HG03520 (cell line): ENCODE measurements around the gene FAM53A.

Experiments used
- ATAC-seq: cut with Tn5 transposase; IDR thresholded peaks from one replicate; pipeline ENCODE4 v1.9.1; 2021; ENCODE audit warnings: mild to moderate bottlenecking, moderate library complexity; ENCODE audit not compliant: unreplicated experiment

The FAM53A gene

DNA sequence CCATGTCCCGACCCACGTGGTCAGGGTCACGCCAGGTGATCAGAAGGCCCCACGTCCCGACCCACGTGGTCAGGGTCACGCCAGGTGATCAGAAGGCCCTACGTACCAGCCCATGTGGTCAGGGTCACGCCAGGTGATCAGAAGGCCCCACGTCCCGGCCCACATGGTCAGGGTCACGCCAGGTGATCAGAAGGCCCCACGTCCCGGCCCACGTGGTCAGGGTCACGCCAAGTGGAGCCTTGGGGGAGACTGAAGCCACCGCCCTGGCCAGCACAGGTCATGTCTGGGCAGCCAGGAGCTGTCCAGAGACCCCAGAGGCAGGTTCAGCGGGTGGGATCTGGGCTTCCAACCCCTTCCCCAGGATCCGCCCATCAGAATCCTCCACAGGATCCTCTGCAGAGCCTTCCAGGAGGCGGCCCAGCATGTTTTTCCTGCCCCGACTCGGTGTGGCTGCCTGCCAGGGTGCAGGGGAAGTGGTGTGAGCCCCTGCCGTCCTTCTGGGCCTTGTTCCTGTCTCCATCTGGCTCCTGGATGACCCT, 58.4 kb downstream of the FAM53A start:
- no peak for ATAC-seq

DNA sequence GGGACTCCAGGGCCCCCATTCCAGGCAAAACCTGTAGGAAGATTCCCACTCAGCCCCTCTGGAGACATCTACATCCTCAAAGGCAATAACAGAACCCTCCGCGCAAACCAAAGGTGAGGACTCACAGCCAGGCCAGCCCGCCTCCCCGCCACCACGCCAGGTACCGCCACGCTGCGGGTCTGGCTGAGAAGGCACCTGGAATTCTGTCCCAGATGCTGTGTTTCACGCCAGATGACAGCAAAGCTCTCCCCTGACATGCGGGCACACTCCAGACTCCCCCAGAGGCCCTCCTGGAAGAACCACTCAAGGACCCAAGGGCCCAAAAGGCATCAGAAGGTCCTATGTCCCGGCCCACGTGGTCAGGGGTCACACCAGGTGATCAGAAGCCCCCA, 59.6 kb downstream of the FAM53A start:
- no peak for ATAC-seq

DNA sequence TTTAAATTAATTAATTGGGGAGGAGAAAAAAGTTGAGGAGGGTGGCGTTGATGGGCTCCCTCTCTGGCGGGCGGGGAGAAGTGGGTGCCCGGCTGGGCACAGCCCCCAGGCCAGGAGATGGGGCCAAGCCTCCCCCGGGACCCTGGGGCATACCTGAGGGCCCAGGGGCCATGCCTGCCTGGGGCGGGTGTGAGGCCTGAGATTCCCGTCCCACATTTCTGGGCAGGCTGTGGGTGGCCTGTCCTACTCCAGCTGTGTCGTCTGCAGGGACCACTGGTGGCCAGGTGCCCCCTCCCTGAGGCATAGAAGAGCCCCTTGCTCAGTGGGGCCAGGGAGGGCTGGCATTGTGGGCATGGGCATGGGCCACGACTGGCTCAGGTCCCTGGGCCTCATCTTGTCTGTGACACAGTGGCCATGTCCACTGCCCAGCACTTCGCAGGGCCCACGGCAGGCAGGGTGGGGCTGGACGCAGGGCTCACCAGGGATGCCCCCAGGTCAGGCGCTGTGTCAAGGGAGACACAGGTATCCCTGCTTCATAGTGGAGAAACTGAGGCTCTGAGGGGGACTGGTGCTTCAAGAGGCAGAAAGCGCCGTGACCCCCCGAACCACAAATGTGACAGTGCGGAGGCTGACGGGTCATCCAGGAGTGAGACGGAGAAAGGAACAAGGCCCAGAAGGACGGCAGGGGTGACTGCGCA, 60.1 kb downstream of the FAM53A start:
- no peak for ATAC-seq

DNA sequence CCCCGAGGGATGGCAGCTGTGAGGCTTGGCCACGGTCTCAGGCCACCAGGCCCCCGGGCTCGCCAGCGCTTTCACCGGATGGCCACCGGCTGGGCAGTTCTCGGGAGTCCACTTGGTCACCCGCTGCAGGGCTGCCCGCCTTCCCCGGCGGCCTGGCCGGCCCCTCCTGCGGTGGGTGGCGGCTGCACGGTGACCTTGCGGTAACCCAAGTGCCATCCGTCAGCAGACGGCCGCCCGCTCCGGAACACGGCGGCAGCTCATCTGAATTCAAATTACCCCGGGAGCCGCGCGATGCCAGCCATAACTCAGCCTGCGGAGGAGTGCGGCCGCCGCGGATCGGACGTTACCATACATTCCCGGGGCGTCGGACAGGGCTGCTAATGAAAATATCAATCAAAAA, 60.7 kb downstream of the FAM53A start:
- no peak for ATAC-seq

DNA sequence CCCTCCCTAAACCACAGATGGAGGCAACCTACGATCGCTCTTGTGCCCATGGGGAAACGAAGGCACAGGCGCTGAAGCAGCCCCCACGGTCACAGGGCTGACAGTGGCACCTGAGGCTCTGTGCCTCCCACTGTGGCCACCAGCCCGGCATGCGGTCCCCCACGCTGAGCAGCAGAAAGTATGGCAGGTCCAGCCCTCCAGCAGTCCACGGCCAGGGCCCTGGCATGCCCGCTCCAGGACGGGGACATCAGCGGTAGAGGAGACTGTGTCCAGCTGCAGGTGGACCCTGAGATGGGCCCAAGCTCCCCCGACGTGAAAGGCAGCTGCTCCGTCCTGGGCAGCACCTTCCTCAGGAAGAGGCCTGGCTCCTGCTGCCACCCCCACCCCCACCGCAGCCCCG, 61.2 kb downstream of the FAM53A start:
- no peak for ATAC-seq

DNA sequence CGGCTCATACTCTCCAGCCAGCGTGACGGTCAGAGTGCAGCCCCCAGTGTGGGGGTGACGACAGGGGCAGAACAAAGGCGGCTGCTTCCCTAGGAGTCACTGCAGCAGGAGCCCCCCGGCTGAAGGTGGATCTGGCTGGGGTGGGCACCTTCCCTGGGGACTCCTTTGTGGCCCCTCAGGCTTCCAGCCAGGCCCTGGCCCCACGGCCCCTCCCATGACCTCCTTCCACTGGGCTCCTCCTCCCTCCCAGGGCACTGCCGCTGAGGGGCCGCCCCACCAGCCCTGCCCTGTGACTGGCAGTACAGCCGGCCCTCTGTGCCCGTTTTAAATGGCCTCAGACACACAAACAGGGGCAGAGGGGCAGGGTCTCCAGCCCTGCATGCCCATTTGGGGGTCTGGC, 61.9 kb downstream of the FAM53A start:
- no peak for ATAC-seq

DNA sequence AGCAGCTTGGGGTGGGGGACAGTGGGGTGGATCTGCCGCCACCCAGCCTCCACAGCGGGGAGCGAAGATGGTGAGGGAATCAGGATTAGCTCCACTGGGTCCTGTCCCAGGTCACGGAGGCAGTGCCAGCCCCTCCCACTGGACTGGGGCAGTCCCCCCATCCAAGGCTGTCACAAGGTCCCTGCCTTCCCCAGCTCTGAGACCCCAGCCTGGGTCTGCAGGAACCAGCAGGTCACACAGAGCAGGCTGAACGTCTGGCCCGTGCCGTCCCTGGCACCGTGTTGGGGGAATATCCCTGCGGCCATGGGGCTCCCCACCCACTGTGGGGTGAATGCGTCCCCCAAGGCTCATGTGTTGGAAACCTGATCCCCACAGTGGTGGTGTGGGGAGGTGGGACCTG, 62.6 kb downstream of the FAM53A start:
- ATAC-seq, result no peak

DNA sequence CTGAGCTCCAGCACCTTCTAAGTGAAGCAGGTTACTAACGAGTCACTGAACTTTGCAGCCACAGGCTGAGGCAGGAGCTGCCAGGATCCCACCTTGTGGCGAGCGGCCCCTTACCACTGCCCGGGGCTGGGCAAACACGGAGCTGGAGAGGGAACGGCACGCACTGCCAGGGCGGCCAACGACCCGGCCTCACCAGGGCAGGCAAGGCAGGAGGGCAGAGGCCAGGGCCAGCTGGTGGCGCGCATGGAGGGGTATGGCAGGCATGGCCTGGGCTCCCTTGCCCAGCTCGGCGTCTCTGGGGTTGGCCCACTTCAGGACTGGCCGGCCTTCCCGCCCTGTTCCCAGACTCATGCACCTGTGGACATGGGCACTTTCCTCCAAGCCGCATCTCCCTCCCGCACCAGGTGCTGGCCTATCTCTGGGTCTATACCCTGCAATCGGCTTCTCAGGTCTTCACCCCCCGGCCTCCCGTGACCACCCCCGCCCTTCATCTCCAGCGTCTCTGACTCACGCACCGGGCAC, 64.9 kb downstream of the FAM53A start:
- ATAC-seq, result no peak

DNA sequence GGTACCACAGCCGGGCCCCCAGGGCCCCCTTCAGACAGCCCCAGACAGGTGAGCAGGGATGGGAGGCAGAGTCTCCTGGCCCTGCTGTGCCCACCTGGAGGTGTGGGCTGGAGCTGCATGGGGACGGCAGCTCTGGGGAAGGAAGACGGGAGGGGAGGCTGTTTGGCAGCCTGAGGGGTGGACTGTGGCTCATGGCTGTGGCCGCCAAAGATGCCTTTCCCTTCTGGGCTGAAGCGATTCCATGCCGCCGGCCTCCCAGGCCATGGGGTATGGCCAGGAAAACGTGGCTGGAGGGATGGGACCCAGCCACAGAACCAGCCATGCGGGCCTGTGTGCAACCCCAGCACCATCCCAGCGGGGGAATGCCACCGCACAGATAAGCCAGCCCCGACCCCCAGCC, 65.7 kb downstream of the FAM53A start:
- ATAC-seq, result no peak

DNA sequence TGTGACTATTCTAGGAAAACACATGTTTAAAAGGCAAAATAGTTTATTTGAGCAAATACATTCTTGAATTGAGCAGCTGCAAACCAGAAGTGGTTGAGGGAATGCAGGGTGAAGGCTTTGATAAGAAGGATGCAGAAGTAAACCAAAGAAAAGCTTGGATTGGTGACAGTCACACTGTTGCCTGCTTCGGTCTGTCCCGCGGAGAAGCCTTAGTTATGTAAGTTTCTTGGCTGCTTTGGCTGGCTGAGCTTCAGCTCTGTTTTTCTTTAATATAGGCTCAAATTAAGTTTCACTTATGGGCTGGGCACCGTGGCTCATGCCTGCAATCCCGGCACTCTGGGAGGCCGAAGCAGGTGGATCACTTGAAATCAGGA, 67.6 kb downstream of the FAM53A start:
- ATAC-seq, result no peak

DNA sequence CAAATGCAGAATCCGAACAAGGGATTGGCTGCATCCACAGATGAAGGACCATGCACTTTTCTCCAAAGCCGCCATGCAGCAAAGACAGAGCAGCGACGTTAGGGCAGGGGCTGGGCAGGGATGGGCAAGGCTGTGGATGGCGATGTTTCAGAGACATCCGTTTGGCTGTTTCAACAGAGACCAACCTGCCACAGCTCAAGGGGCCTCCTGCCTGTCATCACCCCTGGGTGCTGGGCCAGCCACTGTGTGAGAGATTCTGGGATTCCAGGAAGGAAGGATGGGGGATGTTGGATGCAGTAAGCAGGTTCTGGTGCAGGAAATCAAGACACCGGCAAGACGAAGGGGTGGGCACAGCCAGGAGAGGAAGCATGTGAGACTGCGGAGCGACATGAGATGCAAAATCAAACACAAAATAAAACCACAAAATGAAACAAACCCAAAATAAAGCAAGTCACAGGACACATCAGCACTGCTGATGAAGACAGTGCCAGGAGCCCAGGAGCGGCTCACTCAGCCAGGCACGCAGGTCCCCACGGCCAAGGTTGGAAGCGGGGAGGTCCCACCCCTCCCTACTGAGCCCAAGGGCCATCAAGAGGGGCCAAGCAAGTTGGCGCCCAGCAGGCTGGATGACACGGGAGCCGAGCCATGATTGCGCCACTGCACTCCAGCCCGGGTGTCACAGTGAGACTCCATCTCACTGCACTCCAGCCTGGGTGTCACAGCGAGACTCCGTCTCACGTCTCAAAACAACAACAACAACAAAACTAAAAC, 68.1 kb downstream of the FAM53A start:
- no peak for ATAC-seq

DNA sequence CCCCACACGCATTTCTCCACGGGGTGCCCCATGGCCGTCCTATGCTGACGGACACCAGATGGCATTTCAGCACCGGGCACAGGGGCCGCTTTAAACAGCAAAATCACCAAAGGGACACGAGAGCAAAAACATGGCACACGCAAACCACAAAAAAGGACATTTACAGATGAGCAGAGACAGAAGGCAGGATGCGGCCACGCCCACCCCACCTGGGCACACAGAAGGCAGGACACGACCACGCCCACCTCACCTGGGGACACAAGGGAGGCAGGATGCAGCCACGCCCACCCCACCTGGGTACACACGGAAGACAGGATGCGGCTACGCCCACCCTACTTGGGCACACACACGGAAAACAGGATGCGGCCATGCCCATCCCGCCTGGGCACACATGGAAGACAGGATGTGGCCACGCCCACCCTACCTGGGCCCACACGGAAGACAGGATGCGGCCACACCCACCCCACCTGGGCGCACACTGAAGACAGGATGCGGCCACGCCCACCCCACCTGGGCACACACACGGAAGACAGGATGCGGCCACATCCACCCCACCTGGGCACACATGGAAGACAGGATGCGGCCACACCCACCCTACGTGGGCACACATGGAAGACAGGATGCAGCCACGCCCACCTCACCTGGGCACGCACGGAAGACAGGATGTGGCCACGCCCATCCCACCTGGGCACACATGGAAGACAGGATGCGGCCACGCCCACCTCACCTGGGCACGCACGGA, 69.1 kb downstream of the FAM53A start:
- no peak for ATAC-seq

DNA sequence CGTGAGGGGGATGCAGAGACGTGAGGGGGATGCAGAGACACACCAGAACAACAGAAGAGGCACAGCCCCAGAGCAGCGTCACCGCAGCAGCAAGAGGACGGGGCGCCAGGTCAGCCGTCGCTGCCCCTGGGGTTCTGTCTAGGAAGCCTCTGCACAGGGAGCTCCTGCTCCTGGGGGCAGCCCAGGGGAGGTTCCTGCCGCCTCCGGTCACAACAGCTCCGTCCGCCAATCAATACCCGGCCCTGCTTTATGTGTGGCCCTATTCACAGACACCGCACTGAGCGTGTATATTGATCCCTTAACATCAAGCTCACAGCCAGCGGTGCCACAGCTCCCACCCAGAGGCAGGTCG, 69.6 kb downstream of the FAM53A start:
- ATAC-seq, result no peak

DNA sequence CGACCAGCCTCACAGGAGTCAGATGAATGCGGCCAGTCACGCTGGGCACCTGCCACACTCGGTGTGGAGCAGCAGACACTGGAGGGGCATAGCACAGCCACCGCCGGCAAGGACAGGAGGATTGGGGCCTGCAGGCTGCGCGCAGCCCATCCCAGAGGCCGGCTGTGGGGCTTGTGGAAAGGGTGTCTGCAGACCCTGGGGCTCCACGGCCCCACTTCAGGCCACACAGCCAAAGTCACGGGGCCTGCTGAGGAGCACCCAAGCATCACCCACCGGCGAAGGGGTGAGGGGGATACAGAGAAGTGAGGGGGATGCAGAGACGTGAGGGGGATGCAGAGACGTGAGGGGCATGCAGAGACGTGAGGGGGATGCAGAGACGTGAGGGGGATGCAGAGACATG, 70.1 kb downstream of the FAM53A start:
- ATAC-seq, result no peak

DNA sequence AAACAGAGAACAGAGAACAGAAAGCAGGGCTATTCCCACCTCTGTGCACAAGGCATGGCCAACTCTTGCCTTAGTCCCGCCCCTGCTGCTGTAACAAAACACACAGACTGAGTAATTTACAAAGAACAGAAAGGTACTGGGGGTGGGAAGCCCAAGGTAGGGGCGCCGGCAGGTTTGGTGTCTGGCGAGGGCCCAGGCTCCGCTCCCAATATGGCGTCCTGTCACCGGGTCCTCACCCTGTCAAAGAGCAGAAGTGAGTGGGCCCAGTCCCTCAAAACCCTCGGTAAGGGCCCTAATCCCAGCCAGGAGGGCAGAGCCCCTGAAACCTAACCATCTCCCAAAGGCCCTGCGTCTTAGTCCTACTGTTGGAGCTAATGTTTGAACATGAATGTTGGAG, 71.0 kb downstream of the FAM53A start:
- ATAC-seq, result no peak

DNA sequence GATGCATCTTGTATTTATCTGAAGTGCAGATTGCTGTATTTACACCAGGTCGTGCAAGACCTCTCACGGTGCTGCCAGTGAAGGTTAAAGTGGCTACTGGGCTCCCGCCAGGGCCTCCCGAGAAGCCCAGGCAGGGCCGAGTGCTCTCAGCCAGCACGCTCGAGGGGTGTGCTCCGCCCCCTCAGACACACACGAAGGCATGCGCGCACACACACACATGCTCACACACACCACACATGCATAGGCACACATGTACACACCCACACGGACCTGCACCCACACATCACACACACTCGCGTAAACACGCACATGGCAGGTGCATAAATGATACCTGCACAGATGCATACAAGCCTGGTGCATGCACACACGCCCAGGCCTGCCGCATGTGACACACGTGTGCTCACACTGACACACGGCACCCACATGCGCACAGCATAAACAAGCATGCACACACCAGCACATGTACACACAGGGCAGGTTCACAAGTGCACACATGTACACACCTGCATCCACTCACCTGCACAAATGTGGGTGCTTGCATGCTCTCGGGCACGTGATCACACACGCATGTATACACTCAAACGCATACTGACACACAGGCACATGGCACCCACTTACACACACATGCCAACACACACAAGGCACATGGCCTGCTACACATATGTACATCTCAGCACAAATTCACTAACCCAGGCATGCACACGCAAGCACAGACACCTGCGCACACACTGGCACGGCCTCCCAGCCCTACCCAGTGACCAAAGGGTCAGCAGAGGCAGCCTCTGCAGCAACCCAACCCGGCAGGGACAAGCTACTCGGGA, 71.6 kb downstream of the FAM53A start:
- ATAC-seq, result no peak

DNA sequence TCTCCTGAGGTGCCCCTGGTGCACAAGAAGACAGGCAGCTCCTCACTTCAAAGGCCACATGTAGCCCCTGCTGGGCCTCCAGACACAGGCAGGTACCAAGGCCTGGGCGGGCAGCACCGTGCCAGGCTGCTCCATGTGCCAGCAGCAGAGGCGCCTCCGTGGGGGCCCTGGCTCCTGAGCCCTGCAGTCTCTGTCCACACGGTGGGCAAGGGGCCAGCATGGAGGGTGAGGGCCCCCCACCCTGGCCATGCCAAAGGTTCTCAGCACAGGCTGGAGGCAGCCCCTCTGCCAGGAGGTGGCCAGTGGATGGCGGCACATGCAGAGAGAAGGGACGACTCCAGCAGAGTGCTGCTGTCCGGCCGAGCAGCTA, 72.6 kb downstream of the FAM53A start:
- no peak for ATAC-seq

DNA sequence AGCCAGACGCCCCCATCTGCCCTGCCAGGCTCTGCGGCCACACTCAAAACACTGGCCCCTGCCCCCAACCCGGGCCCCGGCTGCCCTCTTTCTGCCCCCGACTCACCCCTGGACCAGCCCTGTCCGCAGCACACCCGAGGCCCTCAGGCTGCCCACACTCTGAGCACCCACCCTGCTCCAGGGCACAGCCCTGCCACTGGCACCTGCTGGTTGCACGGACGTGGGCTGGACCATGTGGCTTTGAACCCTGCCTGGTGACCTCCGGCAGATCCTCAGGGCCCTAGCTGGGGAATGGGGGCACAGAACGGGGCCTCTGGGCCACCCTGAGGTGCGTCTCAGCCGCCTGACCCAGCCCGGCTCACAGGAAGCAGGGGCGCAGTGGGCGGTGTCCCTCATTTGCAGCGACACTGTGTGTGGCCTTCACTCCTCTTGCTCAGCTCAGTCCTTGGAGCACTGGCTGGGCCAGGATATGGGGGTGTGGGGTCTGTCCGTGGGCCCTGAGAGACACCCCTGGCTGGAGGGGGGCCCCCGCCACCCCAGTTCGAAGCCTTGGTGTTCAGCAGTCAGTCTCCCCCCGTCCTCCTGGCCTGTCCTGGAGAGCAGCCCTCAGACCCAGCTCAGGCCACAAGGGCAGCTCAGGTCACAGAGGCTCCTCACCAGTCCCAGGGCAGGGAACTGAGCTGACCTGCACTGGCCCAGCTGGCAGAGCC, 73.2 kb downstream of the FAM53A start:
- no peak for ATAC-seq

DNA sequence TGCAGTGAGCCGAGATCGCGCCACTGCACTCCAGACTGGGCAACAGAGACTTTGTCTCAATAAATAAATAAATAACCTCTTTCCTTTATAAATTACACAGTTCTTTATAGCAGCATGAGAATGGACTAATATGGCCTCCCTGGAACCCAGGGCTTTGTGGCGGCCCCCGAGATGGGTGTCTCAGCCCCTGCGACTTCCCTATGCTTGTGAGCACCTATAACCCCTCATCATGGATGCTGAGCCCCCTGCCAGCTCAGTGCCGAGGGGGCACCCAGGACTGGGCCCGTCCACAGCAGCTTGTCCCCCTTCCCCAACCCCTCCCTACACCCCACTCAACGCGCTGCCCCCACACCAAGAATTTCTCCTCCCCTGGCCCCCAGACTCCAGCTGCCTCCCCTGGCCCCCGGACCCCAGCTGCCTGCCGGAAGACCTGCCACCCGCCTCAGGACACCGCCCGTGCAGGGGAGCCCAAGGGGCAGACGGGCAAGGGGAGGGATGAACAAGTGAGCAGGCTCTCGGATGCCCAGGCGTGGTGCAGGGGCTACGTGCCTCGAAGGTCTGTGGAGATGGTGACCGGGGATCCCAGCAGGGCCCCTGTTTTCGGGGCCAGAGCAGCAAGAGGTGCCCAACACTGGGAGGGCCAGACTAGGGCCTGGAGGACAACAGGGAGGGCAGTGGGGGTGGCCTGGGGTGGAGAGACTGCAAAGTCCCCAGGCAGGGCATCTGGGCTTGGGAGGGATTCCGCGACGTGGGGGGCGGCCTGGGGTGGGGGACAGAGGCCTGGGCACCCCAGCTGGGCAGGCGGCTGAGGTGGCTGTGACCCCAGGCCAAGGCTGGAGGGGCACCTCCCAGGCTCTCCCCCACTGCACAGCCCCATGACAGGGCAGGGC, 74.0 kb downstream of the FAM53A start:
- ATAC-seq, result no peak
